Neuronal stem cell (in vitro differentiated cells): ENCODE measurements around the gene EPHB6.

ENCODE experiments used
- DNase-seq: peaks from one replicate; pipeline ENCODE4 v3.0.0-alpha.2; 2013; ENCODE audit warnings: low spot score
- H2AFZ ChIP-seq: one replicate; pipeline ENCODE4 v1.6.1; 2013; ENCODE audit warnings: mild to moderate bottlenecking, low read length, inconsistent platforms
- H2AK5ac ChIP-seq: 2 replicates; pipeline ENCODE4 v1.6.1; 2013; ENCODE audit warnings: low read depth, mild to moderate bottlenecking, inconsistent platforms, low read length, moderate library complexity, mixed read lengths
- H2BK120ac ChIP-seq: 2 replicates; pipeline ENCODE4 v1.6.1; 2013; ENCODE audit warnings: low read depth, mild to moderate bottlenecking, inconsistent platforms, low read length, moderate library complexity, mixed read lengths
- H2BK12ac ChIP-seq: one replicate; pipeline ENCODE4 v1.6.1; 2013; ENCODE audit warnings: low read length, inconsistent platforms
- H2BK15ac ChIP-seq: 2 replicates; pipeline ENCODE4 v1.6.1; 2013; ENCODE audit warnings: mild to moderate bottlenecking, low read length, inconsistent platforms, mixed read lengths
- H2BK5ac ChIP-seq: one replicate; pipeline ENCODE4 v1.6.1; 2013; ENCODE audit warnings: inconsistent platforms, mild to moderate bottlenecking, low read length, moderate library complexity
- H3K14ac ChIP-seq: one replicate; pipeline ENCODE4 v1.6.1; 2013; ENCODE audit warnings: low read length, inconsistent platforms
- H3K18ac ChIP-seq: 2 replicates; pipeline ENCODE4 v1.6.1; 2013; ENCODE audit warnings: low read length, inconsistent platforms
- H3K23ac ChIP-seq: 2 replicates; pipeline ENCODE4 v1.6.1; 2013; ENCODE audit warnings: low read depth, mild to moderate bottlenecking, mixed read lengths, low read length, inconsistent platforms; ENCODE audit not compliant: poor library complexity
- H3K27ac ChIP-seq: replicated peaks from 3 replicates; pipeline ENCODE4 v1.5.1; 2013; ENCODE audit warnings: low read length, inconsistent platforms
- H3K27me3 ChIP-seq, 3 experiments: 2 replicates each; pipeline ENCODE4 v1.6.1; 2013; ENCODE audit warnings: low read length in 3 of 3, mild to moderate bottlenecking in 2 of 3, inconsistent platforms in 1 of 3, low read depth in 1 of 3, mixed read lengths in 1 of 3, moderate library complexity in 1 of 3; ENCODE audit not compliant: control insufficient read depth in 3 of 3, insufficient read depth in 3 of 3
- H3K36me3 ChIP-seq, 2 donors: replicated peaks in 1 of 2; 2 replicates each; pipeline ENCODE4 v1.6.1; 2013; ENCODE audit warnings: low read length in 2 of 2; ENCODE audit not compliant: control insufficient read depth in 2 of 2, insufficient read depth in 2 of 2
- H3K4ac ChIP-seq: 2 replicates; pipeline ENCODE4 v1.6.1; 2013; ENCODE audit warnings: inconsistent platforms, mild to moderate bottlenecking, low read length, moderate library complexity
- H3K4me1 ChIP-seq, 2 donors: 1 replicate in 1 of 2; 2 replicates in 1 of 2; pipeline ENCODE4 v1.6.1; 2013; ENCODE audit warnings: low read length in 2 of 2, low read depth in 1 of 2; ENCODE audit not compliant: control insufficient read depth in 2 of 2, insufficient read depth in 1 of 2
- H3K4me2 ChIP-seq: one replicate; pipeline ENCODE4 v1.6.1; 2013; ENCODE audit warnings: mild to moderate bottlenecking, low read length, inconsistent platforms; ENCODE audit not compliant: insufficient read depth, poor library complexity, severe bottlenecking
- H3K4me3 ChIP-seq, 2 donors: 2 replicates each; pipeline ENCODE4 v1.5.1; 2013; ENCODE audit warnings: low read length in 2 of 2, mild to moderate bottlenecking in 2 of 2, inconsistent platforms in 1 of 2, moderate library complexity in 1 of 2
- H3K79me1 ChIP-seq: one replicate; pipeline ENCODE4 v1.6.1; 2013; ENCODE audit warnings: low read depth, mild to moderate bottlenecking, inconsistent platforms, low read length, moderate library complexity
- H3K9ac ChIP-seq: one replicate; pipeline ENCODE4 v1.6.1; 2013; ENCODE audit warnings: mild to moderate bottlenecking, low read depth, low read length, inconsistent platforms; ENCODE audit not compliant: poor library complexity
- H3K9me3 ChIP-seq, 2 donors: replicated peaks in 1 of 2; 2 replicates each; pipeline versions ENCODE3 to v1.6.1; 2013; ENCODE audit warnings: low read length in 2 of 2, mild to moderate bottlenecking in 2 of 2, inconsistent platforms in 1 of 2, low read depth in 1 of 2, mixed read lengths in 1 of 2, moderate library complexity in 1 of 2; ENCODE audit not compliant: control insufficient read depth in 2 of 2, insufficient read depth in 1 of 2
- H4K8ac ChIP-seq: one replicate; pipeline ENCODE4 v1.6.1; 2013; ENCODE audit warnings: low read depth, mild to moderate bottlenecking, inconsistent platforms, low read length, moderate library complexity
- H4K91ac ChIP-seq: one replicate; pipeline ENCODE4 v1.6.1; 2013; ENCODE audit warnings: low read length, low read depth, mild to moderate bottlenecking, inconsistent platforms; ENCODE audit not compliant: poor library complexity
- WGBS, 2 donors: extraction: QIAGEN DNeasy Blood & Tissue Kit; methylation state at CpG; one replicate each; pipeline ENCODE4 v1.1.7; 2013; ENCODE audit warnings: missing lambda C conversion rate in 2 of 2, mixed read lengths in 1 of 2; ENCODE audit not compliant: insufficient read length in 2 of 2, insufficient replicate concordance in 1 of 2; ENCODE audit errors: extremely low coverage in 2 of 2; 5-methylcytosine and 5-hydroxymethylcytosine counted together

The EPHB6 gene

GRCh38 chr7:142891490-142892082, 36.7 kb downstream of the EPHB6 start:
- Histone ChIP-seq H3K27ac (no peak overlapping the region), H3K4me1 (peaks cover 0 to 7% of the 10 kb centered on the region in 2 donors), H3K4me3 (no peak overlapping the region), H3K9me3 (peaks cover 0 to 4% of the 10 kb centered on the region in 2 donors), H3K4me2 (no peak overlapping the region), H3K79me1 (no peaks in the 10 kb centered on the region), H3K9ac (no peak overlapping the region), H2AK5ac (no peak overlapping the region), H3K23ac (no peak overlapping the region), H2BK5ac (no peak overlapping the region), H3K18ac (no peak overlapping the region), H3K36me3 (no peaks in the 10 kb centered on the region), H4K8ac (no peak overlapping the region), H3K14ac (no peak overlapping the region), H4K91ac (no peak overlapping the region), H2AFZ (no peak overlapping the region), H2BK15ac (no peak overlapping the region), H3K27me3 (peaks cover 0 to 3% (median 0%) of the 10 kb centered on the region in 3 experiments), H2BK12ac (no peak overlapping the region), H3K4ac (no peak overlapping the region), H2BK120ac (no peak overlapping the region)
- no peak for DNase-seq
- WGBS, 2 donors, result no CpG with 5 or more reads among the region's 10 CpGs

- Histone ChIP-seq H3K4ac (no peak overlapping the region), H3K36me3 (no peaks in the 10 kb centered on the region), H3K9me3 (peaks cover 0 to 4% of the 10 kb centered on the region in 2 donors), H4K91ac (no peak overlapping the region), H4K8ac (no peak overlapping the region), H3K23ac (no peak overlapping the region), H2AK5ac (no peak overlapping the region), H3K27me3 (peaks cover 0 to 3% (median 0%) of the 10 kb centered on the region in 3 experiments), H3K4me2 (no peak overlapping the region), H2BK12ac (no peak overlapping the region), H3K14ac (no peak overlapping the region), H2BK120ac (no peak overlapping the region), H2BK5ac (no peak overlapping the region), H2AFZ (no peak overlapping the region), H3K27ac (no peak overlapping the region), H2BK15ac (no peak overlapping the region), H3K79me1 (no peaks in the 10 kb centered on the region), H3K4me1 (peaks cover 0 to 7% of the 10 kb centered on the region in 2 donors), H3K18ac (no peak overlapping the region), H3K9ac (no peak overlapping the region), H3K4me3 (no peak overlapping the region)
- DNase-seq, result no peak
- no CpG with 5 or more reads among the region's 5 CpGs for WGBS, 2 donors
These were observed 38.1 kb downstream of the EPHB6 start for GRCh38 chr7:142892951-142893350.

GRCh38 chr7:142894112-142894984, 39.5 kb downstream of the EPHB6 start:
- no peak overlapping the region for H3K4ac ChIP-seq
- H3K23ac ChIP-seq, result no peak overlapping the region
- no peaks in the 10 kb centered on the region for H3K79me1 ChIP-seq
- H4K91ac ChIP-seq, result no peak overlapping the region
- no peaks in the 10 kb centered on the region for H3K36me3 ChIP-seq
- H3K27ac ChIP-seq, result no peak overlapping the region
- H3K4me2 ChIP-seq, result no peak overlapping the region
- H2AK5ac ChIP-seq, result no peak overlapping the region
- no peak overlapping the region for H3K9ac ChIP-seq
- H4K8ac ChIP-seq, result no peak overlapping the region
- no peak for DNase-seq
- H2BK12ac ChIP-seq, result no peak overlapping the region
- H3K4me1 ChIP-seq, result peaks cover 0 to 9% of the 10 kb centered on the region in 2 donors
- peaks cover 0 to 4% of the 10 kb centered on the region in 2 donors for H3K9me3 ChIP-seq
- H3K18ac ChIP-seq, result no peak overlapping the region
- no peak overlapping the region for H2BK15ac ChIP-seq
- H3K27me3 ChIP-seq, result peaks cover 0 to 3% (median 0%) of the 10 kb centered on the region in 3 experiments
- no peak overlapping the region for H2BK120ac ChIP-seq
- H3K4me3 ChIP-seq, result no peak overlapping the region
- H3K14ac ChIP-seq, result no peak overlapping the region
- no peak overlapping the region for H2BK5ac ChIP-seq
- H2AFZ ChIP-seq, result no peak overlapping the region
- WGBS, 2 donors, result no CpG with 5 or more reads among the region's 12 CpGs

GRCh38 chr7:142894985-142895593, 40.2 kb downstream of the EPHB6 start:
- Histone ChIP-seq H3K79me1 (no peaks in the 10 kb centered on the region), H3K4me1 (peaks cover 0 to 9% of the 10 kb centered on the region in 2 donors), H4K8ac (no peak overlapping the region), H3K14ac (no peak overlapping the region), H3K9ac (no peak overlapping the region), H4K91ac (no peak overlapping the region), H2BK5ac (no peak overlapping the region), H2AFZ (no peak overlapping the region), H3K4me3 (no peak overlapping the region), H3K9me3 (peaks cover 0 to 4% of the 10 kb centered on the region in 2 donors), H3K4ac (no peak overlapping the region), H2AK5ac (no peak overlapping the region), H3K18ac (no peak overlapping the region), H3K27me3 (peaks cover 0 to 3% (median 0%) of the 10 kb centered on the region in 3 experiments), H2BK12ac (no peak overlapping the region), H3K36me3 (no peaks in the 10 kb centered on the region), H2BK120ac (no peak overlapping the region), H3K23ac (no peak overlapping the region), H2BK15ac (no peak overlapping the region), H3K27ac (no peak overlapping the region), H3K4me2 (no peak overlapping the region)
- no peak for DNase-seq
- WGBS, 2 donors, result no CpG with 5 or more reads among the region's 6 CpGs
